CD14-positive monocyte (primary cell): ENCODE results near the gene TFPI2. TPM values are rescaled to one million over a fixed set of nuclear protein-coding genes. Genes with fewer than 3 reads are reported as not detected.

Source experiments
- DNase-seq, 3 donors: peaks; one replicate each; pipeline ENCODE4 v3.0.0-alpha.2; 2011 to 2022
- H2AFZ ChIP-seq: 2 replicates; pipeline ENCODE4 v1.6.0; 2012; ENCODE audit warnings: mild to moderate bottlenecking, low read depth, low read length, inconsistent platforms; ENCODE audit not compliant: insufficient read depth, poor library complexity, severe bottlenecking
- H3K27ac ChIP-seq, 2 donors: 1 replicate in 1 of 2; 2 replicates in 1 of 2; pipeline ENCODE4 v1.5.1; 2012 to 2013; ENCODE audit warnings: low read length in 2 of 2, control low read depth in 1 of 2, inconsistent platforms in 1 of 2, low read depth in 1 of 2, mild to moderate bottlenecking in 1 of 2
- H3K27me3 ChIP-seq, 2 donors: one replicate each; pipeline versions ENCODE4 v1.6.0 to v1.6.1; 2011 to 2013; ENCODE audit warnings: low read length in 2 of 2; ENCODE audit not compliant: control insufficient read depth in 2 of 2, insufficient read depth in 2 of 2
- H3K36me3 ChIP-seq, 2 donors: replicated peaks in 1 of 2; 1 replicate in 1 of 2; 2 replicates in 1 of 2; pipeline versions ENCODE4 v1.5.1 to v1.6.1; 2012 to 2013; ENCODE audit warnings: low read length in 2 of 2, control low read depth in 1 of 2, inconsistent platforms in 1 of 2, mild to moderate bottlenecking in 1 of 2; ENCODE audit not compliant: insufficient read depth in 2 of 2, control insufficient read depth in 1 of 2
- H3K4me1 ChIP-seq, 2 donors: 1 replicate in 1 of 2; 2 replicates in 1 of 2; pipeline versions ENCODE4 v1.5.1 to v1.6.1; 2012 to 2013; ENCODE audit warnings: low read length in 2 of 2, control low read depth in 1 of 2, inconsistent platforms in 1 of 2, mild to moderate bottlenecking in 1 of 2, moderate library complexity in 1 of 2; ENCODE audit not compliant: insufficient read depth in 2 of 2, control insufficient read depth in 1 of 2
- H3K4me2 ChIP-seq: replicated peaks from 2 replicates; pipeline ENCODE3; 2012; ENCODE audit warnings: low read length, moderate library complexity, mild to moderate bottlenecking; ENCODE audit not compliant: poor library complexity, severe bottlenecking; ENCODE audit errors: extremely low read depth
- H3K4me3 ChIP-seq, 3 experiments: fragments of 200-600 bp in 1 of 3; sonication (generic) in 1 of 3; replicated peaks in 1 of 3; 1 replicate in 2 of 3; 2 replicates in 1 of 3; pipeline ENCODE4 v1.5.1; 2011 to 2013; ENCODE audit warnings: low read length in 3 of 3, mild to moderate bottlenecking in 3 of 3, control low read depth in 2 of 3, low read depth in 2 of 3, inconsistent platforms in 1 of 3, moderate library complexity in 1 of 3
- H3K79me2 ChIP-seq: 2 replicates; pipeline ENCODE4 v1.6.0; 2012; ENCODE audit warnings: mild to moderate bottlenecking, control low read depth, inconsistent platforms, low read length, moderate library complexity; ENCODE audit not compliant: insufficient read depth
- H3K9ac ChIP-seq: 2 replicates; pipeline ENCODE4 v1.6.0; 2017; ENCODE audit warnings: low read length, mild to moderate bottlenecking; ENCODE audit not compliant: insufficient read depth, poor library complexity, severe bottlenecking
- H3K9me3 ChIP-seq, 2 donors: replicated peaks in 1 of 2; 1 replicate in 1 of 2; 2 replicates in 1 of 2; pipeline versions ENCODE4 v1.5.1 to v1.6.1; 2012 to 2013; ENCODE audit warnings: low read length in 2 of 2, control low read depth in 1 of 2; ENCODE audit not compliant: control insufficient read depth in 1 of 2, insufficient read depth in 1 of 2
- H4K20me1 ChIP-seq: 2 replicates; pipeline ENCODE4 v1.6.0; 2012; ENCODE audit warnings: mild to moderate bottlenecking, low read length, control low read depth, moderate library complexity; ENCODE audit not compliant: insufficient read depth
- H3K27ac Mint-ChIP-seq, 7 donors: one replicate each; pipeline ENCODE4 v1.8.0; 2020; ENCODE audit warnings: mild to moderate bottlenecking in 7 of 7, mixed read lengths in 7 of 7, moderate library complexity in 6 of 7, inconsistent platforms in 2 of 7
- H3K27me3 Mint-ChIP-seq, 3 donors: one replicate each; pipeline ENCODE4 v1.8.0; 2021 to 2022; ENCODE audit warnings: low read depth in 3 of 3, mild to moderate bottlenecking in 3 of 3, mixed read lengths in 3 of 3, moderate library complexity in 3 of 3, inconsistent platforms in 1 of 3
- H3K36me3 Mint-ChIP-seq, 2 donors: one replicate each; pipeline ENCODE4 v1.8.0; 2020; ENCODE audit warnings: mixed read lengths in 2 of 2, inconsistent platforms in 1 of 2, mild to moderate bottlenecking in 1 of 2
- H3K4me1 Mint-ChIP-seq: one replicate; pipeline ENCODE4 v1.8.0; 2020; ENCODE audit warnings: mild to moderate bottlenecking, mixed read lengths
- H3K4me3 Mint-ChIP-seq, 2 donors: one replicate each; pipeline ENCODE4 v1.8.0; 2020; ENCODE audit warnings: mild to moderate bottlenecking in 2 of 2, mixed read lengths in 2 of 2, moderate library complexity in 1 of 2
- H3K9me3 Mint-ChIP-seq, 7 donors: one replicate each; pipeline ENCODE4 v1.8.0; 2020 to 2022; ENCODE audit warnings: mixed read lengths in 7 of 7, mild to moderate bottlenecking in 6 of 7, moderate library complexity in 6 of 7, inconsistent platforms in 2 of 7
- WGBS: methylation state at CpG from one replicate; pipeline ENCODE4 v1.1.5; 2013; ENCODE audit warnings: missing lambda C conversion rate; ENCODE audit not compliant: insufficient coverage; 5-methylcytosine and 5-hydroxymethylcytosine counted together
- intact Hi-C, 2 donors: fragments of 100-400 bp; cut with micrococcal nuclease; formaldehyde crosslinking; loops; one replicate each; pipeline versions ENCODE4 v1.15.0 to v1.15.1; 2023
- polyA plus RNA-seq, 3 donors: library from polyadenylated mRNA; depleted of rRNA in 1 of 3; unstranded in 2 of 3; stranded (reverse) in 1 of 3; fragments of 300-500 nt in 2 of 3; fragments of >200 nt in 1 of 3; fragmentation: Illumina TruSeq in 2 of 3; gene quantifications; 1 replicate in 2 of 3; 2 replicates in 1 of 3; pipeline ENCODE4 v1.2.3, GENCODE V29; 2012 to 2021
- TF ChIP-seq, protein P1 (sequence below): fragments of 200-600 bp; IDR thresholded peaks from one replicate; pipeline ENCODE4 v1.8.0; 2022; ENCODE audit warnings: antibody characterized with exemption, mild to moderate bottlenecking

Gene TFPI2
- polyA plus RNA-seq, 3 donors: not detected

DNA sequence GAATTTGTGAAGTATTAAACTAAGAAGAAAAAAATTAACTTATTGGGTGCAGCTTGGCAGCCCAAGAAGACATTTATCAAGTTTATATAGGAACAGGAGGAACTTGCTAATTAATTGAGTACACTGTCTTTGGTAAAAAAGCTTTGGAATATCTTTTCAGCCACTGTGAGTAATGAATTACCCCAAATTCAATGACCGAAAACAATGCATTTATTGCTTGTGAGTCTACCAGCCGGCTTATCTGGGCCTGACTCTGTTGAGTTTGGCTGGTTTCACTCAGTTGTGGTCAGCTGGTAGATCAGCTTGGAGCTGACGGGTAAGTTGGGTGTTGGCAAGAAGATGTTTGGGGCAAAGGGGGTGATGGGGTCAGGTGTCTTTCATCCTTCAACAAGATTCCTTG, 42.6 kb upstream of the TFPI2 start:
- intact Hi-C loops: no loop called here
- no peak overlapping the region for H3K4me3 Mint-ChIP-seq
- DNase-seq: no peak
- Histone ChIP-seq H3K4me3 (no peak overlapping the region), H4K20me1 (no peaks in the 10 kb centered on the region), H3K36me3 (no peaks in the 10 kb centered on the region), H2AFZ (no peak overlapping the region), H3K27me3 (no peaks in the 10 kb centered on the region), H3K9me3 (no peaks in the 10 kb centered on the region), H3K4me2 (no peak overlapping the region), H3K27ac (no peak overlapping the region), H3K79me2 (no peaks in the 10 kb centered on the region), H3K4me1 (no peaks in the 10 kb centered on the region), H3K9ac (no peak overlapping the region)
- TF ChIP-seq, protein P1, sequence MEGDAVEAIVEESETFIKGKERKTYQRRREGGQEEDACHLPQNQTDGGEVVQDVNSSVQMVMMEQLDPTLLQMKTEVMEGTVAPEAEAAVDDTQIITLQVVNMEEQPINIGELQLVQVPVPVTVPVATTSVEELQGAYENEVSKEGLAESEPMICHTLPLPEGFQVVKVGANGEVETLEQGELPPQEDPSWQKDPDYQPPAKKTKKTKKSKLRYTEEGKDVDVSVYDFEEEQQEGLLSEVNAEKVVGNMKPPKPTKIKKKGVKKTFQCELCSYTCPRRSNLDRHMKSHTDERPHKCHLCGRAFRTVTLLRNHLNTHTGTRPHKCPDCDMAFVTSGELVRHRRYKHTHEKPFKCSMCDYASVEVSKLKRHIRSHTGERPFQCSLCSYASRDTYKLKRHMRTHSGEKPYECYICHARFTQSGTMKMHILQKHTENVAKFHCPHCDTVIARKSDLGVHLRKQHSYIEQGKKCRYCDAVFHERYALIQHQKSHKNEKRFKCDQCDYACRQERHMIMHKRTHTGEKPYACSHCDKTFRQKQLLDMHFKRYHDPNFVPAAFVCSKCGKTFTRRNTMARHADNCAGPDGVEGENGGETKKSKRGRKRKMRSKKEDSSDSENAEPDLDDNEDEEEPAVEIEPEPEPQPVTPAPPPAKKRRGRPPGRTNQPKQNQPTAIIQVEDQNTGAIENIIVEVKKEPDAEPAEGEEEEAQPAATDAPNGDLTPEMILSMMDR: no peak
- H3K27me3 Mint-ChIP-seq: peaks cover 2 to 3% (median 2%) of the 10 kb centered on the region in 3 donors
- H3K36me3 Mint-ChIP-seq: no peaks in the 10 kb centered on the region
- 100% methylated on average over 1 of the region's 3 CpGs for WGBS
- no peaks in the 10 kb centered on the region for H3K4me1 Mint-ChIP-seq
- no peak overlapping the region for H3K27ac Mint-ChIP-seq
- peaks cover 0 to 2% (median 0%) of the 10 kb centered on the region in 7 donors for H3K9me3 Mint-ChIP-seq

DNA sequence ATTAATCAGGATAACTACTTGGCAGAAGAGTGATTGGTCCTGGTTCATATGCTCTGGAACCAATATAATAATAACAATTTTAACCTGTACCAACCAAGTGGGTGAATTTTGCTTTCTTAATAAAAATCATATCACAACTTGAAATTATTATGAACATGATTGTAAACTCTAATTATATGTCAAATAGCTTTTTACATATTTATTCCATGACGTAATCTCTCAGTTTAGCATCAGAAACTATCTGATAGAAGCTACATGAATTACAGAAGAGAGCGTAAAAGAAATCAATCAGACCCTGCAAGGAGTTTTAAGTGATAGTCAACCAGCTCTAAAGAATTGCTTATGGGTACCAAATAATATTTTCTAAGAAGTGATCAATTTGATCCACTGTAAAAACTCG, 41.1 kb upstream of the TFPI2 start:
- no peak for DNase-seq
- Mint-ChIP-seq H3K9me3 (peaks cover 0 to 2% (median 0%) of the 10 kb centered on the region in 7 donors), H3K36me3 (no peaks in the 10 kb centered on the region), H3K27ac (no peak overlapping the region), H3K27me3 (peaks cover 2 to 3% (median 2%) of the 10 kb centered on the region in 3 donors), H3K4me3 (no peak overlapping the region), H3K4me1 (no peaks in the 10 kb centered on the region)
- Histone ChIP-seq H3K9ac (no peak overlapping the region), H2AFZ (no peak overlapping the region), H3K36me3 (no peaks in the 10 kb centered on the region), H3K27ac (no peak overlapping the region), H3K4me1 (no peaks in the 10 kb centered on the region), H4K20me1 (no peaks in the 10 kb centered on the region), H3K4me3 (no peak overlapping the region), H3K27me3 (no peaks in the 10 kb centered on the region), H3K4me2 (no peak overlapping the region), H3K79me2 (no peaks in the 10 kb centered on the region), H3K9me3 (no peaks in the 10 kb centered on the region)
- intact Hi-C loops: no loop called here
- TF ChIP-seq, protein P1: no peak
- WGBS: no CpG with 5 or more reads among the region's 3 CpGs
